ENCODE results near the gene OLFML1. TPM values are rescaled to one million over a fixed set of nuclear protein-coding genes. Genes with fewer than 3 reads are reported as not detected.

OLFML1 gene
- polyA plus RNA-seq, 2 of the 4 experiments (the other 2 are of a cell fraction) = not detected

GRCh38 chr11:7520981-7521487, 35.7 kb downstream of the OLFML1 start (continued):
- TF ChIP-seq ELK1 (IDR thresholded peaks at IDR 0.05; ENCODE audit: low read depth, low read length) (no peak), FOSB (CRISPR knock-in tag; IDR thresholded peaks at IDR 0.05) (no peak), JUNB (IDR thresholded peaks at IDR 0.05) (no peak), HOXB13 (CRISPR knock-in tag; IDR thresholded peaks at IDR 0.05; ENCODE audit: low read depth) (no peak), BHLHE40 (IDR thresholded peaks at IDR 0.05; ENCODE audit: low read depth, low read length) (no peak), ESRRA (IDR thresholded peaks at IDR 0.05; ENCODE audit: borderline replicate concordance, low read length) (no peak), USF2 (IDR thresholded peaks at IDR 0.05) (no peak), EHMT2 (IDR thresholded peaks at IDR 0.05; ENCODE audit: low read depth) (no peak)

GRCh38 chr11:7522121-7522520, 36.8 kb downstream of the OLFML1 start:
- DNase-seq (ENCODE audit: low read depth in 1 of 2, low spot score in 1 of 2) (no peak), ATAC-seq (no peak), FAIRE-seq (no peak)
- Histone ChIP-seq H3K27ac (no peak overlapping the region), H3K4me2 (no peak overlapping the region), H3K9me3 (no peaks in the 10 kb centered on the region), H3K4me3 (no peak overlapping the region), H3K4me1 (no peaks in the 10 kb centered on the region)
- 63% methylated on average over 4 of the region's 4 CpGs for WGBS (ENCODE audit: missing lambda C conversion rate)
- ChIA-PET POLR2A (no interaction called here), CTCF (interaction anchor here (0.8 to 4.3 kb wide), 6 partner anchors 9 to 166 kb away, joined by 3 to 29 read pairs (median 8); partner anchors contain the start of gene PPFIBP2)
- TF ChIP-seq CHD2 (IDR thresholded peaks at IDR 0.05; ENCODE audit: low read length, partially characterized antibody) (no peak), PBX3 (IDR thresholded peaks at IDR 0.05) (no peak), RFX5 (IDR thresholded peaks at IDR 0.05) (no peak), CHD4 (IDR thresholded peaks at IDR 0.05; ENCODE audit: borderline replicate concordance) (no peak)

- WGBS (ENCODE audit: missing lambda C conversion rate) = 28% methylated on average over 4 of the region's 4 CpGs
- Histone ChIP-seq H3K4me3 (no peak overlapping the region), H3K27ac (no peak overlapping the region), H3K4me2 (no peak overlapping the region), H3K4me1 (no peaks in the 10 kb centered on the region), H3K9me3 (no peaks in the 10 kb centered on the region)
- FAIRE-seq = no peak
- no peak for DNase-seq (ENCODE audit: low read depth in 1 of 2, low spot score in 1 of 2)
- CTCF ChIA-PET = interaction anchor here (1.2 to 4.3 kb wide), 5 partner anchors 9 to 166 kb away, joined by 3 to 29 read pairs (median 11); partner anchors contain the start of gene PPFIBP2
- TF ChIP-seq ELK1 (IDR thresholded peaks at IDR 0.05; ENCODE audit: low read depth, low read length) = no peak
- no peak for TF ChIP-seq ZNF302 (CRISPR knock-in tag; IDR thresholded peaks at IDR 0.05)
- no peak for TF ChIP-seq HOXA7 (CRISPR knock-in tag; IDR thresholded peaks at IDR 0.05)
- no peak for TF ChIP-seq ATOH8 (CRISPR knock-in tag; IDR thresholded peaks at IDR 0.05; ENCODE audit: low read depth)
- TF ChIP-seq MAFK (IDR thresholded peaks at IDR 0.05; ENCODE audit: partially characterized antibody) = no peak
- TF ChIP-seq CHD4 (IDR thresholded peaks at IDR 0.05; ENCODE audit: borderline replicate concordance) = no peak
- no peak for TF ChIP-seq ESRRA (IDR thresholded peaks at IDR 0.05; ENCODE audit: borderline replicate concordance, low read length)
- TF ChIP-seq FOSB (CRISPR knock-in tag; IDR thresholded peaks at IDR 0.05) = no peak
- no peak for TF ChIP-seq RARB (CRISPR knock-in tag; IDR thresholded peaks at IDR 0.05)
- no peak for TF ChIP-seq RAD21 (conservative IDR thresholded peaks at IDR 0.05 in 1 of 2, IDR thresholded peaks at IDR 0.05 in 1 of 2)
- no peak for TF ChIP-seq PHF8 (IDR thresholded peaks at IDR 0.05; ENCODE audit: borderline replicate concordance, low read depth)
- POLR2A ChIA-PET = no interaction called here
- ATAC-seq = no peak
Observed at GRCh38 chr11:7522546-7522945, 37.2 kb downstream of the OLFML1 start.
